B cell (primary cell): Measurements from ENCODE around the gene TBC1D1.

Source experiments
- CTCF ChIP-seq: fragments of 200-600 bp; IDR thresholded peaks from one replicate; pipeline ENCODE4 v1.8.0; 2022; ENCODE audit warnings: antibody characterized with exemption, mild to moderate bottlenecking
- EZH2 ChIP-seq: IDR thresholded peaks from 2 replicates; pipeline ENCODE4 v1.6.1; 2012; ENCODE audit warnings: borderline replicate concordance, low read depth, mild to moderate bottlenecking, moderate library complexity, low read length; ENCODE audit not compliant: insufficient read depth, poor library complexity, severe bottlenecking

DNA sequence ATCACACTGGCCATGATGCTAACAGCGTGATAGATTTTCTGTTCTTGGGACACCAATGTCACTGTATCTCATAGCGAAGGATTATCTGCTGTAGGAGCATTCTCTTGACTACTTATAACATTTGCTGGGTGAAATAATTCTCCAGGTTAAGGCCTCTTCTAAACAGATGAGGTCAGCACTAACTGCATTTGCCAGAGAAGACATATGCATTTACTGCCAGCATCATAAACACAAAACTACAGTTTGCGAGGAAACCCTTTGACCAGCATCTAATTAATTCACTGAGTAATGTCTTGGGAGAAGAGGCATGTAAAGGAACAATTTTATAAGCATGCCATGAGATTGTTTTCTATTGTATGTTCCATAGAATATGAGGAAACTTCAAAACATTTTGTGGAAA is 13.9 kb downstream of the TBC1D1 start:
- no peak for TF ChIP-seq CTCF
- no peak for TF ChIP-seq EZH2
